GM21390 (cell line): Measurements from ENCODE around the gene IGSF9.
"Not testable (repeated sequence)": the region's sequence is repeated elsewhere in the genome, so short reads cannot be mapped to it uniquely, and the experiment has no call there.

Experiments used
- ATAC-seq: cut with Tn5 transposase; IDR thresholded peaks from one replicate; pipeline ENCODE4 v1.9.1; 2021; ENCODE audit not compliant: unreplicated experiment

IGSF9 gene

DNA sequence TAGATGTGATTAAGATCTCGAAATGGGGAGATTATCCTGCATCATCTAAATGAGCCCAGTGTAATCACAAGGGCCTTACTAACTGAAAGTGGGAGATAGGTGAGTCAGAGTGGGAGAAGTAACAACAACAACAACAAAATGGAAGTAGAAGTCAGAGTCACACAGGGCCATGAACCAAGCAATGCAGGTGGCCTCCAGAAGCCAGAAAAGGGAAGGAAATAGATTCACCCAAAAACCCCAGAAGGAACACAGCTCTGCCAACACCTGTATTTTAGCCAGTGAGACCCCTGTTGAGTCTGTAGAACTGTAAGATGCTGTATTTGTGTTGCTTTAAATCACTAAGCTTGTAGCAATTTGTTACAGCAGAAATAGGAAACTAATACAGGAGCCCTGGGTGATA lies 24.2 kb downstream of the IGSF9 start:
- peak; percentile 24 for ATAC-seq

GRCh38 chr1:159920651-159921050 lies 24.8 kb downstream of the IGSF9 start:
- ATAC-seq = no peak

- ATAC-seq = no peak
Observed at GRCh38 chr1:159920202-159920601, 25.2 kb downstream of the IGSF9 start.

DNA sequence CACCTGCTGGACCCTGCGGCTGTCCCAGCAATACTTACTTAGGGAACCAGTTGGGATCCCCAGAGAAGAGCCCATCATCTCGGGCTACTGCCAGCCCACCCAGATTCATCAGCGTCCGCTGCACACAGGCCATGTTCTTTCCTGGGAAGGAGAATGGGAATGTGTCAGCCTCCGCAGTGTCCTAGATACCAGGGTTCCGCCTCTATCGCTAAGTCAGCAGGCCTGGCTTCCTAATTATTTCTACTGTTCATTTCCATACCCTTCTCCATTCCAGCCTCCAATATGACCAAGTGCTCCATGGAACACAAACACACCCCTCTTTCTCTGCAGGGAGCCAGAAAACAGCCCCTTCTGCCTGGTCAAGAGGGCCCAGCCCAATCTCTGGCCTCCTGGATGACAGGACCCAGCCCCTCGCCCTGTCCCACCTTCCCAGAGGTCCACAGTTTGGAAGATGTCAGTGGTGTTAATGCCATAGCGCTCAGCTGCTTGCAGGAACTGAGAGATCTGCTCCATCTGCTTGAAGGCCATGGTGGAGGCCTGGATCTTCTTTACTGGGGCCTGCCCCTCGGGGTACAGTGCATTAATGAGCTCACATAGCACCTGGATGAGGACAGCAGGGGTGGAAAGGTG lies 26.1 kb downstream of the IGSF9 start:
- no peak for ATAC-seq

- no peak for ATAC-seq
Observed at GRCh38 chr1:159918352-159919200, 26.8 kb downstream of the IGSF9 start.

- ATAC-seq = no peak
Observed at GRCh38 chr1:159917533-159918351, 27.7 kb downstream of the IGSF9 start.

- ATAC-seq = no peak
Observed at GRCh38 chr1:159916242-159917051, 29.0 kb downstream of the IGSF9 start.

DNA sequence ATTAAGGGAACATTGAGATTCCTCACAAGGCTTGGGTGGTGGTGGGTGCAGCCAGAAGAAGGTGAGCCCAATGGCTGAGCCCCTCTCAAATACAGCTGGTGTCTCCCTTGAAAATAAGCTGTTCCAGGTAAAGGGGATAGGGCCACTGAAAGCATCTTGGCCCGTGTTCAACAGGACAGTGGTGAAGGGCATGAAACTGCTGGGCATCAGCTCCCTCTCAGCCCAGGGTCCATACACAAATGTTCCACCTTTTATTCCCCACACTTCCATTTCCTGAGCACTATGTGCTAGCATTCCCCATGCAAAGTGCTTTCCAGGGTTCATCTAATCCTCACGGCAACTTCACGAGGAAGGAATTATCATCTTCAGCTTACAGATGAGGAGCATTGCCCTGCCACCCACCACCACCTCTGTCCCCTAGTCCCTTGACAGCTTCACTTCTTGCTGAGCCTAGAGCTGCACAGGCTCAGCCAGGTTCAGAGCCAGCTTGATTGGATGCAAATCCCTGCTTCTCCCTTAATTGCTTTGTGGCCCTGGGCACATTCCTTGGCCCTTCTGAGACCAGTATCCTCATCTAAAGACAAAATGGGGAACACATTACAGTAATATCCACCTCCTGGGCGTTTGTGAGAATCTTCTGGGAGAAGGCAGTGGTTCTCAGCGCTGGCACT lies 29.7 kb downstream of the IGSF9 start:
- ATAC-seq = no peak

- no peak for ATAC-seq
Observed at GRCh38 chr1:159914252-159915018, 31.0 kb downstream of the IGSF9 start.

DNA sequence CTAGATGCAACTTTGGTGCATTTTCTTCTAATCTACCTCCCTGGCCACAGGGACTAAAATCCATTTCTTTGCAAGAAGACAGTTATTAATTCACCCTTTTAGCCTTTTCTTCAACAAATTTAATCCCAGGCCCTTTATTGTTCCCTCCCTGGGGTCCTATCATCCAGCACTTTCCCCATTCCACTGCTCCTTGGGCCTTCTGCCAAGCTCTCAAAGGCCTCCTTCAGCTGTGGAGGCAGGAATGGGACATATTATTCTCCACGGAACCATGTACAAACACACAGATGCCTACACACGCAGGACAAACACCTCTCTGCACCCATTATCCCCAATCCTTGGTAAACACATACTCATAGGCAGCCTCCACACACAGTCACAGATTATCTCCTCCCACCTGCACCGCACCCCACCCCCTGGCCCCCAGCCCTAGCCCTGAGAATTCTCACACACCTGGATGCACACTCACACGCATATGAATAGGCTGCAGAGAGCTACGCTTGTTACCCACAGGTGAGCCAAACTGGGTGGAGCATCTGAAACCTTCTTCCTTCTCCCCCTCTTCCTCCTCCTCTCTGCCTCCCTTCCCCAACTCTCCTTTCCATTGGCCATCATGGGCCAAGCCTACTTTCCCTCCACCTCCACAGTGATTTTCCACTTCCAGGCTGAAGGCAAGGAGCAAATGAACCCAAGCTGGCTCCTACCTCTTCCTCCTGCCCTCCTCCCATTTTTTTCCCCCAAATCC lies 31.8 kb downstream of the IGSF9 start:
- ATAC-seq = no peak

DNA sequence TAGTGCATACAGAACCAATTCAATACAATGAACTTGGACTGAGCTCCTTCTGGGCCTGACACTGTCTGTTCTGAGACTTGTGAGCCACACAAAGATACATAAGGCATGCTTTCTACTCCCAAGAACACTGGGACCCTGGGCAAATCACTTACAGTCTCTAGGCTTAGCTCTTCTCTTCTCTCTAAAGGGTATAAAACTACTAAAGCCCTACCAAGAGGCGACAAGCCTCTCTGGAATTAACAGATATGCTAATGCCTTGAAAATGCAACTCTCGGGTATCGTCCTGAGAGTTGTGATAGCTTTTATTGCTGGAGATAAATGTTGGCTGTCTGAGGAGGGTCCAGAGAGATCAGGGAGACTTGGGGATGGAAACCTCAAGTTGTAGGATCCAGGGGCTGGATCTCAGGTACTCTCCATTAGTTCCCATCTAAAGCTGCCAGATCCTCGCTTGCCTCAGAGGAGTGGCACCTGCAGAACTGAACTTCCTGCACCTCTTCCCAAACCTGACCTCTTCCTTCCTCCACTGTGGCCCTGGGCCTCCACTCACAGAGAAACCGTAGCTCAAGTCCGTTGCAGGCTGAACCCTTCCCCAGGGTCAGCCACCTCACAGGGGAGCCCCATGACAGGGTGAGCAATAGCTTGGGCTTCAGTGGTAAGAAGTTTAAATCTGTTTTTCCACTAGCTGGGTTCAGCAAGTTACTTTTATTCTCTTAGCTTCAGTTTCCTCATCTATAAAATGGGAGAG lies 33.9 kb downstream of the IGSF9 start:
- no peak for ATAC-seq

DNA sequence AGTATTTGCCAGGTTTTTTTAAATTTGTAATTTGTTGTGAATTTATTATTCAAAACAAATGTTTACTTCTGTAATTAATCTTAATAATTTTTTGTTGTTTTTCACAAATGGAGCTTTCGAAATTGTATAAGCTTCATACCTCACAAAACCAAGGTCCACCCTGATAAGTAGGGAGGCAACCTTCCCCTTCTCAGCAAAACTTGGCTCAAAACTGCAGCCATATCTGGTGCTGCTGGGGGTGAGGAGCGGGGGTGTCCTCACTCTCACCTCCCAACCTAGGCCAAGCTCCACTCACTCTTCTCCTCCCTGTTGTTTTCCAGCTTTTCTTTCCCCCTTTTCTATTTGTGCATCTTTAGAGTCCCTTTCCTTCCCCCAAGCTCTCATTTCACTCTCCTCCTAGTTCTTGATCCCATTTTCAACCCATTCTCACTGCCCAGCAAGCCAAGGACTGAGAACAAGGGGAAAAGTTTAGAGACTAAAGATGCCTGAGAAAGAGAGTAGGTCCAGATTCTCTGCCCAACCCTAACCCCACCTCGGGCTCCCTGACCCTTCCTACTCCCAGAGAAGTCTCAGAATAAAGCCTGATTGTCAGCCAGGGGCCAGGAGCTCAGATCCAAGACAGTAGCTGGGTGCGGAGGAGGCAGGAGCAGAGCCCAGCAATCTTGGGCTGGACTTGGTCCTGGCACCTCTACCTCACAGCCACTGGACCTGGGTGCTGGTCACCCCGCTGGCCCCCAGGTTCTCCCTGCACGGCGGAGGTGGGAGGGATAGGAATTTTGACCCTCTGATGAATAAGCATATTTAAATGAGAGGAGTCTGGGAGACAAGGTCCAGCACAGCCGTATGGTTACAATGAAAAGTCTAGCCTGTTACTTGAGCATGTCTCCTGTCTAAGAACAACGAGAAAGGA lies 37.1 kb downstream of the IGSF9 start:
- ATAC-seq = no peak

DNA sequence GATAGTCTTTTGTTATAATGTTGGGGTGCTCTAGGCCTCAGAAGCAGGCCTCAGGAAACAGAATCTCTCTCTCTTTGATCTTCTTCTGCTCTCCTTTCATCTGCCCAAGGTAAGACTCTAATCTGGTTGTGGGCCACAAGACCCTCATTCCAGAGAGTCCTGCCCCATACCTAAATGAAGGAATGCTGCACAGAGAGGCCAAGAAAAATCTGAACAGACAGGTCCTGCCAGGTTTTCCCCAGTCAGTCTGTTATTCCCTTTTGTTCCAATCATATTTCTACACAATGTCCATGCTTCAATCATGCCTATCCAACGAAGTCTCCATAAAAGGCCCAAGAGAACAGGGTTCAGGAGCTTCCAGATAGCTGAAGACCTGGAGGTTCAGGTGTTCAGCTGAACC lies 38.5 kb downstream of the IGSF9 start:
- no peak for ATAC-seq

DNA sequence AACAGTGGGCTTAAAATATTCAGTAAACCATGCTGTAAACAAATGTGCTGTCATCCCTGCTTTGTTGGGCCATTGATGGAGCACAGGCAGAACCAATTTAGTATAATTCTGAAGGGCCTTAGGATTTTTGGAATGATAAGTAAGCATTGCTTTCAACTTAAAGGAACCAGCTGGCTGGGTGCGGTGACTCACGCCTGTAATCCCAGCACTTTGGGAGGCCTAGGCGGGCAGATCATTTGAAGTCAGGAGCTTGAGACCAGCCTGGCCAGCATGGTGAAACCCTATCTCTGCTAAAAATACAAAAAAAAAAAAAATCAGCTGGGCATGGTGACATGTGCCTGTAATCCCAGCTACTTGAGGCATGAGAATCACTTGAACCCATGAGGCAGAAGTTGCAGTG lies 41.4 kb downstream of the IGSF9 start:
- ATAC-seq = not testable (repeated sequence)

DNA sequence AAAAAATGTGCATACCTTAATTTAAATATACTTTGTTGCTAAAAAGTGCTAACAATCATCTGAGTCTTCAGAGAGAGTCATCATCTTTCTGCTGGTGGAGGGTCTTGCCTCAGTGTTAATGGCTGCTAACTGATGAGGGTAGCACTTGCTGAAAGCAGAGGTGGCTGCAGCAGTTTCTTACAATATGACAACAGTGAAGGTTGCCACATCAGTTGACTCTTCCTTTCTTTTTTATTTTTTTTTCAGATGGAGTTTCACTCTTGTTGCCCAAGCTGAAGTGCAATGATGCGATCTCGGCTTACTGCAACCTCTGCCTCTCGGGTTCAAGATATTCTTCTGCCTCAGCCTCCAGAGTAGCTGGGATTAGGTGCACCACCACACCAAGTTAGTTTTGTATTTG lies 42.9 kb downstream of the IGSF9 start:
- no peak for ATAC-seq

DNA sequence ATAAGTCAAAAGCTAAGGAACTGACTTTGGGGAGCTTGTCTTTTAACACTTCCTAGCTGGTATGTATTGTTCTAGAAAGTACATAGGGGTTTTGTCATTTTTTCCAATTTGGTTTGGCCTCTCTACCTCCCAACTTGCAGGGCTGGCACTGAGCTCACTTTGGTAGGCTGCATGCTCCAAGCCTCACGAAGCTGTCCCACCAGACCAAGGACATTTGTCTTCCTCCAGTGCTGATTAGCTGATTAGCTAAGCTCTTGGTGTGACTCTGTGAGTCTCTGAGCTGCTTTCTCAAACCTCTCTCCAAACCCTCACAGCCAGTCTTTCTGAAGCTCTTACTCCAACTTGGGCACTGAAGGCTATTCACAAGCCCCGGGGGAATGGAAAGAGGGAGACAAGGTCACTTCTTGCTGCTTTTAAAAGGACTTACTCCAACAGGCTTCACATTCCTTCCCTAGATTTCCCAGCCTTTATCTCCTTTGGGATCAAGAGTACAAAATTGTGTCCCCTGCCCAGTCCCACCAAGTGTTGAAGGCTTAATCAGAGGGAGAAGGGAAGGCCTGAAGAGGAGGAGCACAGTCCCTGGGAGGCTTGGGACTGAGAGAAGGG lies 44.6 kb downstream of the IGSF9 start:
- no peak for ATAC-seq
